Panc1 (cell line): ENCODE data around the gene RNF144A.

Experiments
- POLR2AphosphoS5 ChIP-seq: IDR thresholded peaks from 2 replicates; pipeline ENCODE4 v1.6.1; 2012; ENCODE audit warnings: mild to moderate bottlenecking, low read depth, low read length, moderate library complexity
- REST ChIP-seq, 2 experiments: IDR thresholded peaks; 2 replicates each; pipeline ENCODE4 v1.6.1; 2011 to 2012; ENCODE audit warnings: low read depth in 2 of 2, control low read depth in 1 of 2, low read length in 1 of 2, mild to moderate bottlenecking in 1 of 2, moderate library complexity in 1 of 2; ENCODE audit not compliant: insufficient read depth in 1 of 2
- SIN3A ChIP-seq: IDR thresholded peaks from 2 replicates; pipeline ENCODE4 v1.6.1; 2012; ENCODE audit warnings: low read depth, mild to moderate bottlenecking, low read length, moderate library complexity, borderline replicate concordance; ENCODE audit not compliant: insufficient read depth
- TCF7L2 ChIP-seq: IDR thresholded peaks from 2 replicates; pipeline ENCODE4 v1.6.1; 2011; ENCODE audit warnings: mild to moderate bottlenecking, low read depth, low read length, inconsistent platforms
- TF ChIP-seq, protein P1 (sequence below): fragments of 450-650 bp; IDR thresholded peaks from 2 replicates; pipeline ENCODE4 v1.5.1; 2017; ENCODE audit warnings: mild to moderate bottlenecking

GRCh38 chr2:6927753-6928152, 10.5 kb downstream of the RNF144A start:
- TF ChIP-seq, protein P1, sequence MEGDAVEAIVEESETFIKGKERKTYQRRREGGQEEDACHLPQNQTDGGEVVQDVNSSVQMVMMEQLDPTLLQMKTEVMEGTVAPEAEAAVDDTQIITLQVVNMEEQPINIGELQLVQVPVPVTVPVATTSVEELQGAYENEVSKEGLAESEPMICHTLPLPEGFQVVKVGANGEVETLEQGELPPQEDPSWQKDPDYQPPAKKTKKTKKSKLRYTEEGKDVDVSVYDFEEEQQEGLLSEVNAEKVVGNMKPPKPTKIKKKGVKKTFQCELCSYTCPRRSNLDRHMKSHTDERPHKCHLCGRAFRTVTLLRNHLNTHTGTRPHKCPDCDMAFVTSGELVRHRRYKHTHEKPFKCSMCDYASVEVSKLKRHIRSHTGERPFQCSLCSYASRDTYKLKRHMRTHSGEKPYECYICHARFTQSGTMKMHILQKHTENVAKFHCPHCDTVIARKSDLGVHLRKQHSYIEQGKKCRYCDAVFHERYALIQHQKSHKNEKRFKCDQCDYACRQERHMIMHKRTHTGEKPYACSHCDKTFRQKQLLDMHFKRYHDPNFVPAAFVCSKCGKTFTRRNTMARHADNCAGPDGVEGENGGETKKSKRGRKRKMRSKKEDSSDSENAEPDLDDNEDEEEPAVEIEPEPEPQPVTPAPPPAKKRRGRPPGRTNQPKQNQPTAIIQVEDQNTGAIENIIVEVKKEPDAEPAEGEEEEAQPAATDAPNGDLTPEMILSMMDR, result no peak
- TF ChIP-seq POLR2AphosphoS5, result no peak
- no peak for TF ChIP-seq REST (IDR thresholded peaks at IDR 0.05; ENCODE audit: insufficient read depth in 1 of 2, low read depth in 2 of 2, low read length in 1 of 2)
- TF ChIP-seq SIN3A, result no peak
- no peak for TF ChIP-seq TCF7L2
